HG03432 (cell line): ENCODE results near the gene HPCA.

Experiments
- ATAC-seq: cut with Tn5 transposase; IDR thresholded peaks from one replicate; pipeline ENCODE4 v1.9.1; 2021; ENCODE audit warnings: mild to moderate bottlenecking, moderate library complexity; ENCODE audit not compliant: unreplicated experiment

Gene HPCA

DNA sequence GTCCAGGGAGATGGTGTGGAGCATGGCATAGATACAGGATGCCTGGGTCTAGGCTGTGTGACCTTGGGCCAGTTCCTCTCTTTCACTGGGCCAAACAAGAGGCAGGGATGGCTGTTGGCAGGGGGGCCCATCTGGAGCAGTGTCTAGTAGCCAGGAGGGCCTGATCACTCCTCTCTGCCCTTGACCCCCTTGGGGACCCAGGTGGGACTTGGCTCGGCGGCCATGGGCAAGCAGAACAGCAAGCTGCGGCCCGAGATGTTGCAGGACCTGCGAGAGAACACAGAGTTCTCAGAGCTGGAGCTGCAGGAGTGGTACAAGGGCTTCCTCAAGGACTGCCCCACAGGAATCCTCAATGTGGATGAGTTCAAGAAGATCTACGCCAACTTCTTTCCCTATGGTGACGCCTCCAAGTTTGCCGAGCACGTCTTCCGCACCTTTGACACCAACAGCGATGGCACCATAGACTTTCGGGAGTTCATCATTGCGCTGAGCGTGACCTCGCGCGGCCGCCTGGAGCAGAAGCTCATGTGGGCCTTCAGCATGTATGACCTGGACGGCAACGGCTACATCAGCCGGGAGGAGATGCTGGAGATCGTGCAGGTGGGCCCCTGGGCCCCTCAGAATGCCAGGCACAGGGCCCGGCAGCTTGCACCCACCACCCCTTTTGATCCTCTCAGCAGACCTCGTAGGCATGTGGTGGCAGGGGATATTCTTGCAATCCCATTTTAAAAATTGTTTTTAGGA, 2.6 kb downstream of the HPCA start:
- ATAC-seq: no peak

DNA sequence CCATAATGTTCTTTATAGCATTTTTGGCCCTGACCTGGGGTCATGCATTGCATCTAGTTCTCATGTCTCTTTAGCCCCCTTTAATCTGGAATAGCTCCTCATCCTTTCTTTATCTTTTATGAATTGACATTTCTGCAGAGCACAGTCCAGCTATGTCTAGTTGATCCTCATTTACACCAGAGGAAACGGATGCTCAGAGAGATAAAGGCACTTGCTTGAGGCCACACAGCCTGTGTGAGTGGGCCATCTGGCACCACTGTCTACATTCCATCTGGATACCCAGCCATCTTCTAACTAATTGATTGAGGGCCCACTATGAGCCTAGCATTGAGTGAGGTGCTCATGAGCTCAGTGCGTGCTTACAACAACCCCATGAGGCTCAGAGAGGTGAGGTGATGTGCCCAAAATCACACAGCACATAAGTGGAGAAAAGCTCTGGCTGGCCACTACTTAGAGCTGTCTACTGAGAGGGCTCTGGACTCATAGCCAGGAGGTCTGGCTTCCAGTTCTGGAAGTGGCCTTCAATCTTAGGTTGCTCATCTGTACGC, 3.5 kb downstream of the HPCA start:
- ATAC-seq: no peak

DNA sequence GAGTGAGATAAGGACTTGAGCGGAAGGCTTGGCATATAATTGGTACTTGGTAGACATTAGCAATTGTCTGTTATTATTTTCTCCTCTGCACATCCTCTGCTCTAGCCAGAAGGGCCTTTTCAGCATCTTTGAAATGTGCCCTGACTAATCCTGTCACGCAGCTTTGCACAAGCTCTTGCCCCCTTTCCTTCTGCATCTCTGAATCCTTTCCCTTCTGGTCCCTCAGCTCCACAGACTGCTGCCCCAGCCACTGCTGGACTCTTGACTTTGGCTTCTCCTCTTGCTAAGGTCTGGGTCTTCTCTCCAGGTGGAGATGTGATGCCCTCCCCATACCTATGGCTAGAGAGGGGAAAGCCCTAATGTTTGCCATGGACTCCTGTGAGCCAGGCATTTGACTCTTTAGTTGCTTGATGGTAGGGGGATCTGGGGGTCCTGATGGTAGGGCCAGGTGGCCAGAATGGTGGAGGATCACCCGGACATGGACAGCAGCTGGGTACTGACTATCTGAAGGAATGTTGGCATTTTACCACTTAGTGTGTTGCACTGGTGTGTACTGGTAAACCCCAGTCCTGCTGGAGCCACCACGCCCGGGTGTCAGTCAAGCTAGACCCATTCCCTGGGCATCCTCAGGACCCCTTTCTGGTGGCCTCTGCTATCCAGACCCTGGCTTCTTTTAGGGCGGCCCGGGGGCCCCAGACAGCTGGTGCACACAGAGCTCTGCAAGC, 4.4 kb downstream of the HPCA start:
- no peak for ATAC-seq

DNA sequence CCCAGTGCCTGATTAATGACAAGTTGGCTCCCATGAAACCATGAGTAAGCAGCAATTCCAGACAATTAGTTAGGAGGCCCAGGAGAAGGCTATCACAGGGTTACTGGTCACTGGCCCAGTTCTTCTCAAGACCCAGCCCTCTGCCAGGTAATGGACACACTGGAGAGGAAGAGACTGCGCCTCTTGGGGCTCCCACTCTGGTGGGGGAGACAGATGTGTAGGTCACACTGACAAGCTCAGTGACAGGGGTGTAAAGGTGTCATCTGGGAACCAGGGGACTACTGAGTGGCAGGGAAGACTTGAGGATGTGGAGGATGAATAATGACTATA, 4.9 kb downstream of the HPCA start:
- no peak for ATAC-seq

DNA sequence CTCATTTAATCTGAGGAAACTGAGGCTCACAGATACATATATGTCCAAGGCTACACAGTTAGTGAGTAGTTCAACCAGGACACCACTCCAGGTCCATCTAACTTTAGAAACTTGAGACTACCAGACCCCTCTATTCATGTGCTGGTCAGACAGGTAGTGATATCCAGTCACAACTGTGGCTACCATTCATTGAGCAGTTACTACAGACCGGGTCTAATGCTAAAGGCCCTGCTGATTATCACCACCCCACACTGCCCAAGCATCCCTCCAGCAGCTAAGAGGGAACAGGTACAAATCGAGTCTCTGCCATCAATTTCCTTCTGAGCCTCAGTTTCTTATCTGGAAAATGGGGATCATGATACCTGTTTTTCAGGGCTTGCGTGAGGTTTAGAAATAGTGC, 5.3 kb downstream of the HPCA start:
- ATAC-seq: no peak

DNA sequence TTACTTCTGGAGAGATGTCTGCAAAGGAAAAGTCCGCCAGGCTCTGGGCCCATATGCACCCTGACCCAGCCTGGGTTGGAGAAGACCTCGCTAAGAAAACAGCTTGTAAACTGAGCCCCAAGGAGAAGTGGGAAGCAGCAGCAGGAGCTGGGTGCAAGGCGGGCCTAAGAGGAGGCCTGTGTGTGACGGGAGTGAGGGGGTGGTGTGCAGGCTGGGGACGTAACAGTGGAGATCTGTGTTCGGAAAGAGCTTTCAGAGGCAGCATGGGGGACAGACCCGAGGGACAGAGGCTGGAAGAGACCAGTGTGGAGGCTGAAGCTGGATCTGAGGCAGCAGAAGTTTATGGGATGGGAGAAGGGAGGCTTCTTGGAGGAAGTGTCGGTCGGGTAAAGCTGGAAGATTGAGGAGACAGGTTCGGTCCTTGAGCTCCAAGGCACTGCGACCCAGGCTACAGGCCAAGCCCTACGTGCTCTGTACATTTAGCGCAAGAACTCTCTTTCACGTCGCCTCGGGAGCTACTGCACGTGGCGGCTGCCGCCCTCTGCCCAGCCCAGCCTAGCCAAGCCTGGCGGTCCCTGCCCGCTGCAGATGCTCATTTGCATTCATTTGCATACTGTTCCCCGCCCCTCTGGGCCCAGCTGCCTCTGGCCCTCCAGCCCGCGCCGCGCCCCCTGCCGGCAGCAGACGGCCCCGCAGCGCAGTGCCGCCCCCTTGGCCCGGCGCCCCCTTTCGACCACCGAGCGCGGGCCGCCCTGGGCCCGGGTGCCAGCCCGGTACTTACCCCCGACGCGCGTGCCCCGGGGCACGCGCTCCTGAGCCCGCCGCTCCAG, 6.3 kb downstream of the HPCA start:
- ATAC-seq: no peak

DNA sequence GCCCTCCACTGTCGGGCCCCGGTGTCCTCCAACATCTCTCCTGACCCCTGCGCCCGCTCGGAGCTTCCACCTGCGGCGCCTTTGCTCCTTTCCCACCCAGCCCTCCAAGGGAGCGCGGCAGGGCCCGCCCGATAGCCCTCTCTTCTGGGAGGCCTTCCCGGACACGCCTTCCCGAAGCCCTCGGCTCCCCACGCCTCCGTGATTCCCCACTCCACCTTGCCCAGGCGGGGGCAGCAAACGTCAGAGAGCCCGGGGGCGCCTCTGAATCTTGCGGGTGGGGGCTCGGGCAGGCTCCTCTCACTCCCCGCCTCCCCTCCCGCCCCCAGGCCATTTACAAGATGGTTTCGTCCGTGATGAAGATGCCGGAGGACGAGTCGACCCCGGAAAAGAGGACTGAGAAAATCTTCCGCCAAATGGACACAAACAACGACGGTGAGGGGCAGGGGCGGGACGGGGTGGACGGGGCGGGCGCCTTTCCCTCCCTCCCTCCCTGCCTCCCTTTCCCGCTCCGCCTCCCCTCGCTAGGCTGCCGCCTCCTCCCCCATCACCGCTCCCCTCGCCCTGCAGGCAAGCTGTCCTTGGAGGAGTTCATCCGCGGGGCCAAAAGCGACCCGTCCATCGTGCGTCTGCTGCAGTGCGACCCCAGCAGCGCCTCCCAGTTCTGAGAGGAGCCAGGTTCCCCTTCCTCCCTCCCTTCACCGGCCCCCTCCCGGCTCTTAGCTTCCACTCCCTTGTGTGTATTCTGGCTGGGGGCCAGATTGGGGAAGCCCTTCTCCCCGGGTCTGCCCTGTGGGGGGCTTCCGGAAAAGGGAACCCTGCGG, 7.1 kb downstream of the HPCA start:
- ATAC-seq: no peak

DNA sequence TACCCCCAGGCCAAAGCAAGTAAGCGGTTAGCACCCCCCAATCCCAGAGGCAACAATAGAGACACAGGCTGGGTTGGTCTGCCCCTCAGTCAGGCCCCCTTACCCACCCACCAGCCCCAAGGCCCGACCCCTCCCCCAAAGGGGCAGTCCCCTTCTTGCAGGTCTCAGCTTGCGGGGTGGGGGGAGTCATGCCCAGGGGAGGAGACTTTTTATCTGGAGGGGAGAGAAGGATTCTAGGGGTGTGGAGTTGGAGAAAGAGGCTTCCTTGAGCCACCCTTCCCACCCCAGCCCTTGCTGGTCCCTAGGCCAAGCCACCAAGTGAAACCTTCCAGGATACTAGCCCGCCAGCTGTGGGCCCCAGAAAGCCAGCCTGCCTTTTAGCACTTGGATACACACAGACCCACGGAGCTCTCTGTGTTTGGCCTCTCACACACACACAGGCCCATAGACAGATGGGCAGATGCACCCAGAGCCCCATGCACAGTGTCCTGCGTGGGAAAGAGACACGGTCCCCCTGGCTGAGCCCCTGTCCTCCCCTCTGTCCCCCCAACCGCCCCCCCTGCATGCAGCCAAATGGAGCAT, 7.8 kb downstream of the HPCA start:
- ATAC-seq: no peak

DNA sequence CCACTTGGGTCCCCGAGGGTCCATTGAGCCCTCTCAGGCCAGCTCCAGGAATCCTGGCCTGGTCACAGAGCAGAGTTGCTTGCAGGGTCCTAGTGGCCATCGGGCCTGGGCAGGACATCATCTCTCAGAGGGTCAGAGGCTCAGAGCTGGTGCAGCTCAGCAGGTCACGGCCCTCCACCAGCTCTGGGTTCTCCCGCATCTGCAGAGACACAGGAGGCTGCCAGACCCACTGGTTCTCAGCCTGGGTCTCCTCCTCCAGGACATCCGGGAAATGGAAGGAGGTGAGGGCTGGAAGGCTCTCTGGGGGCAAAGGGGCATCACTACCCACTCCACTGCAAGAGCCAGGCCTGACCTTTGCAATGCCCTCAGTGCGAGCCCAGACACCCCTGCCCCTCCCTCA, 8.4 kb downstream of the HPCA start:
- ATAC-seq: no peak

DNA sequence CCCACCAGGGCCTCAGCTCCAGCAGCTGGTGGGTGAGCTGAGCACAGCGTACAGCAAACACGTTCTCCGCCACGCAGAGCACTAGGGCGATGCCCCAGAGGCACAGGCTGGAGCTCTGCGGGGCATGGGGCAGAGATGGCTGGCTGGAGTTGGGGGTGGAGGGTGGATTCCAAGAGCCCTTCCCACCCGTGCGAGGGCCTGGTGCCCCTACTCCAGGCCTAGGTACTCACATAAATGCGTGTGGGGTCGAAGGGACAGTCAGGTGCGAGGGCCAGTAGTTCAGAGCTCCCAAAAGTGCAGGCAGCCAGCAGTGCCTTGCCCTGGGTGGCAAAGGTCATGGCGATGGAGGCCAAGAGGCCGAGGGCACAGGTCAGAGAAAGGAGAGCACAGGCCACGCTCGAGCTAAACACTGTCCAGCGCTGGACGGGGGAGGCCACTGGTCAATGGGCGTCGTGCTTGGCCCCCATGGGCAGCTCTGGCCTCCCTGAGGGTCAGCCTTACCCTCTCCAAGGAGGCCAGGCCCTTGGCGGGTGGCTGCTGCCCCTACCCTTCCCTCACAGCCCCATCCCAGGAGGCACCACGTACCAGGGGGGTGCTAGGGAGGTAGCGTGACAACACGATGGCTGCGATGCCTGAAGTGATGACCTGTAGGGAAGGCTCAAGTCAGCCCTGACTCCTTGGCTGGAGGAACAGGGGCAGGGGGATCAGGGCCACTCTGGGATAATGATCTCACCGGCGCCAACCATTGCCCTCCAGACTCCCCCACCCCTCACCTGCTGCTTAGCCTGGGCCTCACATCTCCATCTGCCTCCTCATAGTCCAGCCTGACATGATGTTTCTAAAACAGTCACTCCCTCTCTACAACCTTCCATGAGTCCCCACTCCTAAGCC, 9.3 kb downstream of the HPCA start:
- ATAC-seq: no peak

DNA sequence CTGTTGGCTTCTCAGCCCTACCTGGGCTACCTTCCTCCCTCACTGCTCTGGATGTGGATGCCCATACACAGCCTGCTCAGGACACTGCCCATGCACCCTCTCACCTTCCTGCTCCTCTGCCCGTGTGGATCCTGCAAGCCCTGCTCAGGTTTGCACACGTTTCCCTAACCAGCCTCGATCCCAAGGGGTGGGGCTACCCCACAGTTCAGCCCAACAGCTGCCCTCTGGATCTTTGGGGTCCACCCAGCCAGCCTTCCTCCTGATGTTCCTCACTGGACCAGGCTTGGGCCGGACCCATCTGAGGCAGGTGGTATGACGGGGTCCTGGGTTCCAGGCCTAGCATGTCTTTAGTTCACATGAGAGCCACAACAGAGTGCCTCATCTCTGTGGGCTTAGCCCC, 10.2 kb downstream of the HPCA start:
- ATAC-seq: no peak

DNA sequence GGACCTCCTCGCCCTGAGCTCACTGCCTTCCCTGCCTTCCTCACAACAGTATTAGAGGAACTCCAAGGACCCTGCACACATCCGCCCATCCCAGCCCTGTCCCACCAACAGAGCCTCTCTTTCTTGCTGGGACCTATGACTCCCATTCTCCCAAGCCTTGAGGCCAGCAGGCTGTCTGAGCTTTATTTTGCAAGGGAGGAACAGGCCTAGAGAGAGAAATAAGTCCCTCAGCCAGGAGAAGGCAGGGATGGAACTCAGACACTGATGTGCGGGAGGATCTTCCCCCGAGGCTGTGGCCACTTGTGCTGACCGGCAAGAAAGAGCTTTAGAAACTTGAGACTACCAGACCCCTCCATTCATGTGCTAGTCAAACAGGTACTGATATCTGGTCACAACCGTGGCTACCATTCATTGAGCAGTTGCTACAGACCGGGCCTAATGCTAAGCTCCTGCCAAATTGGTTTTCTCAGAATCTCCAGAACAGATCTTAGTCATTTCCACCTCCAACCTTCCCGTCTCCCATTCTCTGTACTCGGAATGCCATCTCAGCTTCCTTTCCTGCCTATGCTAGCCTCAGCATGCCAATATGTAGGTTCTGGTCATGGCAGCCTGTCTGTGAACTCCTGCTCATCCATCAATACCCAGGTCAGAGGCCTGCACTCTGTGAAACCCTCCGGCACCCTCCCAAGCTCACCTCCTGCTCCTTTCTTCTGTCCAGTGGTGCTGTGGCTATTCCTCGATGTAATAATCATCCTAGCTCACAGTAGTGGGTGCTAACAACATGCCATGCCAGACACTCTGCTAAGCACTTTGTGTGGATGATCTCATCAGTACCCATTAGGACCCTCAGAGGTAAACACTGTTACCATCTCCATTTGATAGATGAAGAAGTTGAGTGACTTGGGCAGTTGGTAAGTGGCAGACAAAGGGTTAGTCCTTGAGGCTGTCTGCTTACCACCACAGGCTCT, 11.1 kb downstream of the HPCA start:
- ATAC-seq: no peak

DNA sequence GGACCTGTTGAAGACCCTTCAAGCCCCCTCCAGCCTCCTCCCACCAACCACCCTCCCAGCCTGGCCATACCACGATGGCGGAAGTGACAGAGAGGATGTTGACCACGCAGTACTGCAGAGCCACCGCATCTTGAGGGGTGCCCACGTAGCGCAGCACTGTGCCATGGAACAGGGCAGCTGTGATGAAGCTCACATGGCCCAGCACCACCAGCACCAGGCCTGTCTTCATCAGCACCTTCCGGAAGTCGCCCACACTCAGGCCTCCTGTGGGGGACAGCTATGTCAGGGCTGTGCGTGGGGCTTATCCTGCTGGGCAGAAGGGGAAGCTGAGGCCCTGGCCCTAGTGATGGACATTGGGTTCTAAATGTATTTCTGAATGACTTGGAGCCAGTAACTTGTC, 11.8 kb downstream of the HPCA start:
- ATAC-seq: no peak

DNA sequence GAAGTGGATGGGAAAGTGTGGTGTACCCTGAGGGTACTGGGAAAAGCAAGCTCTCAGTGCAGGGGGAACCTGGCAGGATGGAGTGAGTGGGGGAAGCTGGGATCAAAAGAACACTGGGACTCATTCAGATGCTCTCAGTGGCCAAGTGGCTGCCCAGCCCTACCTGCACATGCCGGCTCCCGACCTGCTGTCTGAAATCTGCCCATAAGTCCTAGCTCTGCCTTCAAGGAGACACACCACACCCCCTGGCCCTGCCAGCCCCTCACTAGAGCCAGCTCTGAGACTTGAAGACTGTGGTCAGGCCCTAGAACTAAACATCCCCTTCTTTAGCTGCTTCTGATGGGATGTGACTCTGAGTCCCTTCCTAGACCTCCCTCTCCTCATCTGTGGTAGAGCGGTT, 12.7 kb downstream of the HPCA start:
- no peak for ATAC-seq

DNA sequence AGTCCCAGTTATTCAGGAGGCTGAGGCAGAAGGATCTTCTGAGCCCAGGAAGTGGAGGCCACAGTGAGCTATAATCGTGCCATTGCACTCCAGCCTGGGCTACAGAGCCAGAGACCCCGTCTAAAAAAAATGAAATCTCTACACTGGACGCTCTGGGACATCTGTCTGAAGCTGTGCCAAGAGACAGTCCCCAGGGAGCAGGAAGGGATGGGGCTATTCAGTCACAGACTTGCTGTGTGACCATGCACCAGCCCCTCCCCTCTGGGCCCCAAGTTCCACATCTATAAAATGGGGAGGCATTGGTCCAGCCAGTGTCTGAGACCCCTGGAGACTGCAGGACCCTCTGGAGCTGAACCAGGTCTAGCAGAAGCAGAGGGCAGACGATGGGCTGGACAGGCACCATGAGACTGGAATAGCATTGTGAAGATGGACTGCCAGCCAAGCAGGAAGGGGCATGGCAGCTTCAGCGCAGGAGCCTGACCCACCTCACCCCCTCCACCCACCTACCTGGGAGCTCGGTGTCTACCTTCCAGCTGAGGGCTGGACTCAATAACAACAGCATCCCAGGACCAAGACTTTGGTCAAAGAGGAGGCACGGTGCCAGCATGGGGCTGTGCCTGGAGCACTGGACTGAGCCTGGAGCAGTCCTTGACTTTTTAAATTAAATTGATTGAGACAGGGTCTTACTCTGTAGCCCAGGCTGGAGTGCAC, 13.4 kb downstream of the HPCA start:
- ATAC-seq: no peak

DNA sequence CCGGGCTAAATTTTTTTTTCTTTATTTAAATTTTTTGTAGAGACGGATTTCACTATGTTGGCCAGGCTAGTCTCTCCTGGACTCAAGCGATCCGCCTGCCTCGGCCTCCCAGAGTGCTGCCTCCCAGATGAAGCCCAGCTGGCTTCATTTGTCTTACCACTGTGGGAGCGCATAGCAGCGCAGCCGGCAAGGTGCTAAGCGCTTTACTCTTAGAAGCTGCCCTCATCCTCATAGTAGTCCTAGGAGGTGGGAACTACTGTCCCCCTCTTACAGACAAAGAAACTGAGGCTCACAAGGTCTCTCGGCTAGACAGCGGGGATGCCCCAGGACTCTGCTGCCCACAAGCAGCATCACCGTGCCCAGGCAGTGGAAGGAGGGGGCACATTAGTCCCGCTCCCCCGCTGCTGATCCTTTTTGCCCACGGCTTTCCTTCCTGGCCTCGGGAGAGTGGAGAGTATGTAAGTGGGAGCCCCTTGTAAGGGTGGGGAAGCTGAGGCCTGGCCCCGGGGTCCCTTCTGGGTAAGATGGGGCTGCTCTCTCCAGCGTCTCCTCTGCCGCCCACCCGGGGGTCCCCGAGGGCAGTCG, 14.2 kb downstream of the HPCA start:
- ATAC-seq: no peak
